HEK293 (cell line): ENCODE data around the gene PTPRG.
A peak's percentile ranks its signal among the peaks of the same experiment; 100 is the strongest.

Experiments
- CTCF ChIA-PET: fragments of 350-600 bp; formaldehyde crosslinking; extraction: SDS; loops from one replicate; lab custom pipeline; 2021; ENCODE audit warnings: antibody characterized with exemption; lab: Yijun Ruan, JAX
- POLR2A ChIA-PET: fragments of 300-600 bp; formaldehyde crosslinking; extraction: SDS; loops from one replicate; lab custom pipeline; 2020; ENCODE audit warnings: antibody characterized with exemption, inconsistent platforms; lab: Yijun Ruan, JAX
- H3K27ac ChIP-seq: fragments of 200-500 bp; sonication (Bioruptor generic); 2 replicates; pipeline ENCODE4 v1.5.1; 2014; ENCODE audit warnings: low read depth, low read length, control low read depth, inconsistent platforms; ENCODE audit errors: extremely low read depth
- H3K36me3 ChIP-seq, 2 experiments: fragments of 200-500 bp in 1 of 2; sonication (Bioruptor generic) in 1 of 2; 1 replicate in 1 of 2; 2 replicates in 1 of 2; pipeline ENCODE4 v1.5.1; 2014 to 2017; ENCODE audit warnings: inconsistent platforms in 2 of 2, low read length in 2 of 2; ENCODE audit not compliant: control insufficient read depth in 2 of 2, insufficient read depth in 1 of 2
- H3K4me1 ChIP-seq: fragments of 200-500 bp; sonication (Bioruptor generic); 2 replicates; pipeline ENCODE4 v1.5.1; 2014; ENCODE audit warnings: mild to moderate bottlenecking, low read length, inconsistent platforms; ENCODE audit not compliant: control insufficient read depth, insufficient read depth
- H3K4me3 ChIP-seq: 2 replicates; pipeline ENCODE4 v1.5.1; 2011; ENCODE audit warnings: low read depth, mild to moderate bottlenecking, control low read depth, low read length, moderate library complexity
- H3K9me3 ChIP-seq: fragments of 200-500 bp; sonication (Bioruptor generic); 2 replicates; pipeline ENCODE4 v1.5.1; 2014; ENCODE audit warnings: low read depth, low read length, inconsistent platforms; ENCODE audit not compliant: control insufficient read depth, insufficient read depth
- BCL11B ChIP-seq: fragments of 450-650 bp; formaldehyde crosslinking; IDR thresholded peaks from 2 replicates; pipeline ENCODE4 v1.5.1; 2016; ENCODE audit warnings: low read depth, missing biosample characterization, missing genetic modification characterization
- OSR2 ChIP-seq: fragments of 450-650 bp; formaldehyde crosslinking; IDR thresholded peaks from 2 replicates; pipeline ENCODE4 v1.5.1; 2016; ENCODE audit warnings: missing biosample characterization, missing genetic modification characterization
- PRDM10 ChIP-seq: fragments of 450-650 bp; formaldehyde crosslinking; IDR thresholded peaks from 2 replicates; pipeline ENCODE4 v1.5.1; 2016; ENCODE audit warnings: missing biosample characterization, missing genetic modification characterization
- SP7 ChIP-seq: fragments of 450-650 bp; formaldehyde crosslinking; IDR thresholded peaks from 2 replicates; pipeline ENCODE4 v1.5.1; 2016; ENCODE audit warnings: missing biosample characterization, missing genetic modification characterization
- TCF7L2 ChIP-seq: IDR thresholded peaks from 2 replicates; pipeline ENCODE4 v1.6.1; 2011; ENCODE audit warnings: low read depth, mild to moderate bottlenecking, inconsistent platforms, low read length, moderate library complexity, borderline replicate concordance
- TSHZ1 ChIP-seq: fragments of 450-650 bp; formaldehyde crosslinking; IDR thresholded peaks from 2 replicates; pipeline ENCODE4 v1.5.1; 2016; ENCODE audit warnings: missing biosample characterization, missing genetic modification characterization, borderline replicate concordance
- ZIC2 ChIP-seq: fragments of 450-650 bp; formaldehyde crosslinking; IDR thresholded peaks from 2 replicates; pipeline ENCODE4 v1.5.1; 2016; ENCODE audit warnings: missing biosample characterization, missing genetic modification characterization
- ZNF133 ChIP-seq: fragments of 450-650 bp; formaldehyde crosslinking; IDR thresholded peaks from 2 replicates; pipeline ENCODE4 v1.5.1; 2016; ENCODE audit warnings: missing biosample characterization, missing genetic modification characterization
- ZNF280D ChIP-seq: fragments of 450-650 bp; formaldehyde crosslinking; IDR thresholded peaks from 2 replicates; pipeline ENCODE4 v1.5.1; 2016; ENCODE audit warnings: missing biosample characterization, missing genetic modification characterization
- ZNF341 ChIP-seq: fragments of 450-650 bp; formaldehyde crosslinking; IDR thresholded peaks from 2 replicates; pipeline ENCODE4; 2016; ENCODE audit warnings: low read depth, missing biosample characterization, missing genetic modification characterization
- ZNF350 ChIP-seq: fragments of 450-650 bp; formaldehyde crosslinking; IDR thresholded peaks from 2 replicates; pipeline ENCODE4 v1.5.0; 2017; ENCODE audit warnings: missing biosample characterization, mild to moderate bottlenecking, missing genetic modification characterization
- ZNF433 ChIP-seq: fragments of 450-650 bp; formaldehyde crosslinking; IDR thresholded peaks from 2 replicates; pipeline ENCODE4 v1.5.1; 2016; ENCODE audit warnings: missing biosample characterization, missing genetic modification characterization, low read depth
- ZNF560 ChIP-seq: fragments of 450-650 bp; formaldehyde crosslinking; IDR thresholded peaks from 2 replicates; pipeline ENCODE4 v1.5.1; 2017; ENCODE audit warnings: missing biosample characterization, missing genetic modification characterization, borderline replicate concordance
- ZNF701 ChIP-seq: fragments of 450-650 bp; formaldehyde crosslinking; IDR thresholded peaks from 2 replicates; pipeline ENCODE4 v1.5.1; 2016; ENCODE audit warnings: missing biosample characterization, missing genetic modification characterization

Gene PTPRG

GRCh38 chr3:61565569-61565968, 4.2 kb downstream of the PTPRG start:
- POLR2A ChIA-PET: interaction anchor here (1.8 kb wide), 1 partner anchor 10 kb away, joined by 4 read pairs; no protein-coding TSS in a partner anchor
- Histone ChIP-seq H3K27ac (no peak overlapping the region), H3K4me1 (no peaks in the 10 kb centered on the region; the same call in 1 of the 2 replicates), H3K4me3 (no peak overlapping the region), H3K9me3 (no peaks in the 10 kb centered on the region), H3K36me3 (no peaks in the 10 kb centered on the region)
- TF ChIP-seq TSHZ1 (tag by site-specific recombination) (no peak), ZNF133 (no peak)
- CTCF ChIA-PET: interaction anchor here (0.6 to 1.0 kb wide), 4 partner anchors 63 to 499 kb away, joined by 3 read pairs; no protein-coding TSS in a partner anchor

GRCh38 chr3:61568127-61568526, 6.8 kb downstream of the PTPRG start:
- H3K27ac ChIP-seq: no peak overlapping the region
- TF ChIP-seq ZNF701: no peak
- no peak for TF ChIP-seq ZIC2
- TF ChIP-seq SP7 (tag by site-specific recombination): no peak
- no peak for TF ChIP-seq ZNF560 (tag by site-specific recombination)
- TF ChIP-seq ZNF350 (tag by site-specific recombination): no peak
- TF ChIP-seq, all 188 proteins: peak for 0
- CTCF ChIA-PET: no interaction called here
- H3K4me3 ChIP-seq: no peak overlapping the region
- POLR2A ChIA-PET: no interaction called here
- no peaks in the 10 kb centered on the region for H3K9me3 ChIP-seq
- peaks cover 6% of the 10 kb centered on the region; the same call in 1 of the 2 replicates for H3K4me1 ChIP-seq
- no peaks in the 10 kb centered on the region for H3K36me3 ChIP-seq

- TF ChIP-seq TCF7L2 (no peak), OSR2 (tag by site-specific recombination) (peak; percentile 89), PRDM10 (tag by site-specific recombination) (0 out of 2 replicates have a peak, but pooled peaks have one; percentile 13)
- no peaks in the 10 kb centered on the region for H3K36me3 ChIP-seq
- no peaks in the 10 kb centered on the region for H3K9me3 ChIP-seq
- no peak overlapping the region for H3K27ac ChIP-seq
- H3K4me3 ChIP-seq: no peak overlapping the region
- POLR2A ChIA-PET: no interaction called here
- peaks cover 6% of the 10 kb centered on the region; the same call in 1 of the 2 replicates for H3K4me1 ChIP-seq
- CTCF ChIA-PET: no interaction called here
Observed at GRCh38 chr3:61569856-61570580, 8.6 kb downstream of the PTPRG start.

- H3K9me3 ChIP-seq: no peaks in the 10 kb centered on the region
- TF ChIP-seq ZNF433 (tag by site-specific recombination) (no peak), BCL11B (tag by site-specific recombination) (no peak), ZNF280D (tag by site-specific recombination) (no peak), ZNF341 (tag by site-specific recombination) (no peak)
- POLR2A ChIA-PET: no interaction called here
- no peak overlapping the region for H3K27ac ChIP-seq
- no peak overlapping the region for H3K4me3 ChIP-seq
- H3K36me3 ChIP-seq: no peaks in the 10 kb centered on the region
- H3K4me1 ChIP-seq: 0 out of 2 replicates have a peak, but pooled peaks cover 6% of the 10 kb centered on the region
- CTCF ChIA-PET: no interaction called here
Observed at GRCh38 chr3:61570813-61571212, 9.4 kb downstream of the PTPRG start.
